Activated CD8-positive, alpha-beta T cell treated with anti-CD3 and anti-CD28 coated beads for 36 hours (primary cell): ENCODE measurements around the gene KNCN. TPM values are rescaled to one million over a fixed set of nuclear protein-coding genes. Genes with fewer than 3 reads are reported as not detected.

Source experiments
- ATAC-seq: fragments of 200-7000 bp; cut with Tn5 transposase; one replicate; pipeline ENCODE4 v1.10.0; 2021; ENCODE audit warnings: mild to moderate bottlenecking, moderate library complexity
- CTCF ChIA-PET: fragments of 350-600 bp; sonication (Branson Sonifier 250); formaldehyde crosslinking; loops from one replicate; lab custom pipeline; 2021; ENCODE audit warnings: antibody characterized with exemption; lab: Charles Lee
- POLR2A ChIA-PET: fragments of 350-600 bp; sonication (Branson Sonifier 250); formaldehyde crosslinking; loops from one replicate; lab custom pipeline; 2021; ENCODE audit warnings: antibody characterized with exemption; lab: Charles Lee
- DNase-seq: peaks from one replicate; pipeline ENCODE4 v3.0.0-alpha.2; 2020
- H3K27ac Mint-ChIP-seq: one replicate; pipeline ENCODE4 v1.8.0; 2021; ENCODE audit warnings: mild to moderate bottlenecking, mixed read lengths
- H3K27me3 Mint-ChIP-seq: one replicate; pipeline ENCODE4 v1.8.0; 2021; ENCODE audit warnings: mixed read lengths
- H3K36me3 Mint-ChIP-seq: one replicate; pipeline ENCODE4 v1.8.0; 2021; ENCODE audit warnings: low read depth, mixed read lengths
- H3K4me1 Mint-ChIP-seq: one replicate; pipeline ENCODE4 v1.8.0; 2021; ENCODE audit warnings: low read depth, mixed read lengths
- H3K4me3 Mint-ChIP-seq: one replicate; pipeline ENCODE4 v1.8.0; 2021; ENCODE audit warnings: mild to moderate bottlenecking, moderate library complexity, mixed read lengths
- H3K9me3 Mint-ChIP-seq: one replicate; pipeline ENCODE4 v1.8.0; 2021; ENCODE audit warnings: mixed read lengths
- CTCF ChIP-seq: fragments of 200-600 bp; IDR thresholded peaks from one replicate; pipeline ENCODE4 v1.8.0; 2022; ENCODE audit warnings: antibody characterized with exemption, mild to moderate bottlenecking
- intact Hi-C: fragments of 100-400 bp; cut with micrococcal nuclease; formaldehyde crosslinking; loops from one replicate; pipeline ENCODE4 v1.10.0; 2022
- total RNA-seq, 2 experiments: library from RNA; stranded (reverse); gene quantifications; one replicate each; pipeline ENCODE4 v1.2.3, GENCODE V29; 2021

KNCN gene
- total RNA-seq, 2 experiments from 2014 or later, result not detected

- POLR2A ChIA-PET, result interaction anchor here (0.8 to 1.1 kb wide), 2 partner anchors 13 to 28 kb away, joined by 3 to 6 read pairs; no protein-coding TSS in a partner anchor
Observed at GRCh38 chr1:46521414-46521813, 30.0 kb downstream of the KNCN start.

GRCh38 chr1:46520063-46520911, 31.2 kb downstream of the KNCN start:
- Mint-ChIP-seq H3K36me3 (no peaks in the 10 kb centered on the region), H3K4me3 (no peak overlapping the region), H3K27ac (no peak overlapping the region), H3K4me1 (peaks cover 13% of the 10 kb centered on the region), H3K9me3 (no peaks in the 10 kb centered on the region), H3K27me3 (peaks cover 23% of the 10 kb centered on the region)
- ChIA-PET CTCF (interaction anchor here (2.1 to 2.2 kb wide), 2 partner anchors 9 to 43 kb away, joined by 11 to 14 read pairs; no protein-coding TSS in a partner anchor), POLR2A (no interaction called here)
- no peak for DNase-seq
- TF ChIP-seq CTCF, result no peak
- intact Hi-C loops, result no loop called here
- ATAC-seq, result no peak

More at GRCh38 chr1:46521414-46521813, 30.0 kb downstream of the KNCN start:
- ATAC-seq, result no peak
- no peaks in the 10 kb centered on the region for H3K36me3 Mint-ChIP-seq
- intact Hi-C loops, result no loop called here
- no peak for DNase-seq
- peaks cover 26% of the 10 kb centered on the region for H3K27me3 Mint-ChIP-seq
- H3K4me3 Mint-ChIP-seq, result no peak overlapping the region
- no peak overlapping the region for H3K27ac Mint-ChIP-seq
- TF ChIP-seq CTCF, result no peak
- H3K4me1 Mint-ChIP-seq, result peaks cover 13% of the 10 kb centered on the region
- CTCF ChIA-PET, result interaction anchor here (1.1 to 2.2 kb wide), 5 partner anchors 9 to 74 kb away, joined by 3 to 14 read pairs (median 4); a partner anchor contains a TSS
- H3K9me3 Mint-ChIP-seq, result no peaks in the 10 kb centered on the region

GRCh38 chr1:46519209-46519608, 32.2 kb downstream of the KNCN start:
- Mint-ChIP-seq H3K4me3 (no peak overlapping the region), H3K27ac (no peak overlapping the region), H3K27me3 (peaks cover 20% of the 10 kb centered on the region), H3K4me1 (peaks cover 13% of the 10 kb centered on the region), H3K36me3 (no peaks in the 10 kb centered on the region), H3K9me3 (no peaks in the 10 kb centered on the region)
- DNase-seq (no peak), ATAC-seq (no peak)
- ChIA-PET POLR2A (no interaction called here), CTCF (interaction anchor here (0.7 to 2.2 kb wide), 4 partner anchors 10 to 77 kb away, joined by 3 to 14 read pairs (median 7); no protein-coding TSS in a partner anchor)
- intact Hi-C loops, result no loop called here
- no peak for TF ChIP-seq CTCF

- peaks cover 13% of the 10 kb centered on the region for H3K4me1 Mint-ChIP-seq
- intact Hi-C loops, result no loop called here
Observed at GRCh38 chr1:46517932-46518498, 33.4 kb downstream of the KNCN start.

More at GRCh38 chr1:46517932-46518498, 33.4 kb downstream of the KNCN start:
- H3K27me3 Mint-ChIP-seq, result peaks cover 22% of the 10 kb centered on the region
- DNase-seq (no peak), ATAC-seq (no peak)
- no peak overlapping the region for H3K4me3 Mint-ChIP-seq
- no peaks in the 10 kb centered on the region for H3K9me3 Mint-ChIP-seq
- CTCF ChIA-PET, result interaction anchor here (1.4 kb wide), 1 partner anchor 8 kb away, joined by 5 read pairs; no protein-coding TSS in a partner anchor
- POLR2A ChIA-PET, result no interaction called here
- no peaks in the 10 kb centered on the region for H3K36me3 Mint-ChIP-seq
- H3K27ac Mint-ChIP-seq, result no peak overlapping the region
- no peak for TF ChIP-seq CTCF
